Measurements from ENCODE around the gene TRIM71. TPM values are rescaled to one million over a fixed set of nuclear protein-coding genes. Genes with fewer than 3 reads are reported as not detected.

Gene TRIM71
- total and polyA plus RNA-seq, 8 donors, result 2.2 to 8.3 (median 6.9) TPM

- no peaks in the 10 kb centered on the region for H3K9me3 ChIP-seq
- peak overlapping the region; percentile 34 to 48 for H3K27ac ChIP-seq
- H3K27me3 ChIP-seq, result peaks cover 41 to 96% of the 10 kb centered on the region in 2 donors
- peak overlapping the region; percentile 6 to 63 for H3K4me3 ChIP-seq
- intact Hi-C loops (cut with DNase I), result no loop called here
- DNase-seq (peak in 1 of 4 donors; percentile 54), ATAC-seq (peak; percentile 46)
- no peak for TF ChIP-seq CTCF (IDR thresholded peaks at IDR 0.05)
- no peaks in the 10 kb centered on the region for H3K36me3 ChIP-seq
- peaks cover 5 to 43% of the 10 kb centered on the region in 2 donors for H3K4me1 ChIP-seq
Observed at GRCh38 chr3:32819551-32820348, 2.0 kb downstream of the TRIM71 start.

DNA sequence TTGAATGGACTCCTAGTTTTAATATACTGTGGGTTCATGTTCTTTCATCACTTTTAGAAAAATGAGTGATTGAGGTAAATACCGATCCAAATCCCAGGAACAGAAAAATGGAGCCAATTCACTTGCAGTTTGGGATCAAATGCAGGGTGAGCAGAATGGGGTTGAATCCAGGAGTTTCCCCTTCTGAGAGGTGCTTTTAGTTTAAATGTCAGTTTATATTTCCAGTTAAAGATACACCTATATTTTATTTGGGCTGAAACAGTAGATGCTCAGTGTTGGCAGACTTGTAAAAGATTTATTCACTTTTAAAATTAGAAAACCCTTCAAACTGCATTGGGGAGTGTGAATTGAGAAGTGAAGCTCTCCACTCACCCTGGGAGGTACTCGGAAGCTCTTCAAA is 2.6 kb downstream of the TRIM71 start:
- H3K4me1 ChIP-seq, result peaks cover 5 to 36% of the 10 kb centered on the region in 2 donors
- DNase-seq, result no peak
- H3K9me3 ChIP-seq, result no peaks in the 10 kb centered on the region
- TF ChIP-seq CTCF (IDR thresholded peaks at IDR 0.05), result no peak
- H3K27me3 ChIP-seq, result peaks cover 41 to 89% of the 10 kb centered on the region in 2 donors
- intact Hi-C loops (cut with DNase I), result no loop called here
- H3K36me3 ChIP-seq, result no peaks in the 10 kb centered on the region
- no peak for ATAC-seq
- peak overlapping the region in 1 of 2 donors; percentile 63 for H3K4me3 ChIP-seq
- H3K27ac ChIP-seq, result peak overlapping the region in 1 of 2 donors; percentile 34

GRCh38 chr3:32820971-32821685 is 3.3 kb downstream of the TRIM71 start:
- TF ChIP-seq CTCF (IDR thresholded peaks at IDR 0.05), result no peak
- no peak for DNase-seq
- ATAC-seq, result no peak
- peak overlapping the region; percentile 55 to 63 for H3K27ac ChIP-seq
- peaks cover 5 to 29% of the 10 kb centered on the region in 2 donors for H3K4me1 ChIP-seq
- no peaks in the 10 kb centered on the region for H3K9me3 ChIP-seq
- no peaks in the 10 kb centered on the region for H3K36me3 ChIP-seq
- peaks cover 37 to 82% of the 10 kb centered on the region in 2 donors for H3K27me3 ChIP-seq
- H3K4me3 ChIP-seq, result peak overlapping the region in 1 of 2 donors; percentile 9
- intact Hi-C loops (cut with DNase I), result no loop called here

- H3K36me3 ChIP-seq, result no peaks in the 10 kb centered on the region
- peak; percentile 37 for ATAC-seq
- peak in 1 of 4 donors; percentile 82 for DNase-seq
- peaks cover 5 to 22% of the 10 kb centered on the region in 2 donors for H3K4me1 ChIP-seq
- peak overlapping the region in 1 of 2 donors; percentile 9 for H3K4me3 ChIP-seq
- no peak for TF ChIP-seq CTCF (IDR thresholded peaks at IDR 0.05)
- H3K27ac ChIP-seq, result peak overlapping the region; percentile 55 to 63
- H3K27me3 ChIP-seq, result peaks cover 37 to 76% of the 10 kb centered on the region in 2 donors
- no peaks in the 10 kb centered on the region for H3K9me3 ChIP-seq
- intact Hi-C loops (cut with DNase I), result no loop called here
Observed at GRCh38 chr3:32821686-32822296, 4.0 kb downstream of the TRIM71 start.
